Activated naive CD8-positive, alpha-beta T cell treated with anti-CD3 and anti-CD28 coated beads, Interleukin-2, amount 10 ng/mL, durations not matched to agents 7 days and 5 days (primary cell): ENCODE results near the gene CASD1. TPM values are rescaled to one million over a fixed set of nuclear protein-coding genes. Genes with fewer than 3 reads are reported as not detected.

Experiments used
- ATAC-seq: fragments of 150-1000 bp; cut with Tn5 transposase; one replicate; pipeline ENCODE4 v1.10.0; 2021; ENCODE audit warnings: low read depth, moderate library complexity
- POLR2A ChIA-PET: fragments of 350-600 bp; sonication (Branson Sonifier 250); formaldehyde crosslinking; loops from one replicate; lab custom pipeline; 2021; ENCODE audit warnings: antibody characterized with exemption; lab: Charles Lee
- DNase-seq: peaks from one replicate; pipeline ENCODE4 v3.0.0; 2021
- H3K27ac Mint-ChIP-seq: one replicate; pipeline ENCODE4 v1.8.0; 2022; ENCODE audit warnings: mild to moderate bottlenecking, mixed read lengths
- H3K27me3 Mint-ChIP-seq: one replicate; pipeline ENCODE4 v1.8.0; 2022; ENCODE audit warnings: mild to moderate bottlenecking, moderate library complexity, mixed read lengths
- H3K36me3 Mint-ChIP-seq: one replicate; pipeline ENCODE4 v1.8.0; 2021; ENCODE audit warnings: mild to moderate bottlenecking, mixed read lengths
- H3K4me1 Mint-ChIP-seq: one replicate; pipeline ENCODE4 v1.8.0; 2021; ENCODE audit warnings: mixed read lengths
- H3K4me3 Mint-ChIP-seq: one replicate; pipeline ENCODE4 v1.8.0; 2022; ENCODE audit warnings: mild to moderate bottlenecking, moderate library complexity, mixed read lengths
- H3K9me3 Mint-ChIP-seq: one replicate; pipeline ENCODE4 v1.8.0; 2021; ENCODE audit warnings: mixed read lengths
- total RNA-seq, 2 experiments: library from RNA; stranded (reverse); gene quantifications; one replicate each; pipeline ENCODE4 v1.2.3, GENCODE V29; 2021

The CASD1 gene
- total RNA-seq, 2 experiments from 2014 or later, result 17.5 to 17.8 TPM

DNA sequence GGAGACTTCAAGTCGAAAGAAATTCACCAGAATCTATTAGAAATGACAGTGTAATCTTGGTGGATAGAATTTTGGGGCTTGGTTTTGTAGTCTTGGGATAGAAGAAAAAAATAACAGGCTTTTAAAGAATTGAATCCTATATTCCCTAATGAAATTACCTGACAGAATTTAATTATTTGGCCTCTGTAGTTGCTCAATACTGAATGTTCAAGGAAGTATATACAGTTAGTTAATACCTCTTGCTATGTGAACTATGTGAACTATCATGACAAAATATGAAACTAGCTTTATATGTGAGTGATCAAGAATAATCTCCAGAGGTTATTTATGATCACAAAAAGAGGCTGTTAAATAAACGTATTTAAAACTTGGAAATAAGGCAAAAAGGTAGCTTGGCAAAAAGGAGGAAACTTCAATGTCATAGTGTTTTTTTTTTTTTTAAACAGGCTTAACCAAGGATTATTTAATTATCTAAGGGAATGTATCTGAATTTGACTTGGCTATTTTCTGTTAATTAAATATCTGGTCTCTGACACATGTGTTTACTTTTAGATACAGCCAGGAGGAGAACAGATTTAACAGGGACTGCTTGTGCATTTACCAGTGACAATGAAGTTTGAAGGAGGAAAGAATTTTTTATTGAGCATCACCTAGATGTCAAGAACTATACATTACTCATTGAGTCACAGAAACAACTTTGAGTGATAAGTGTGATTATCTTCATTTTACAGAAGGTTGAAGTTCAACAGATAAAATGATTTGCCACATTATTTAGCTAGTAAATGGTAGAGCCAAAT, 11.5 kb upstream of the CASD1 start:
- POLR2A ChIA-PET, result no interaction called here
- Mint-ChIP-seq H3K4me3 (no peak overlapping the region), H3K27me3 (peaks cover 9% of the 10 kb centered on the region), H3K4me1 (no peaks in the 10 kb centered on the region), H3K36me3 (no peaks in the 10 kb centered on the region), H3K9me3 (no peaks in the 10 kb centered on the region), H3K27ac (no peak overlapping the region)
- ATAC-seq (no peak), DNase-seq (no peak)

GRCh38 chr7:94498918-94499317, 10.7 kb upstream of the CASD1 start:
- no peak overlapping the region for H3K4me3 Mint-ChIP-seq
- no peaks in the 10 kb centered on the region for H3K9me3 Mint-ChIP-seq
- H3K36me3 Mint-ChIP-seq, result no peaks in the 10 kb centered on the region
- H3K4me1 Mint-ChIP-seq, result no peaks in the 10 kb centered on the region
- ATAC-seq (no peak), DNase-seq (no peak)
- H3K27me3 Mint-ChIP-seq, result peaks cover 9% of the 10 kb centered on the region
- H3K27ac Mint-ChIP-seq, result no peak overlapping the region
- POLR2A ChIA-PET, result no interaction called here

GRCh38 chr7:94507462-94507861, 2.1 kb upstream of the CASD1 start:
- DNase-seq, result no peak
- POLR2A ChIA-PET, result no interaction called here
- no peak for ATAC-seq
- Mint-ChIP-seq H3K4me3 (no peak overlapping the region), H3K9me3 (no peaks in the 10 kb centered on the region), H3K27me3 (peaks cover 3% of the 10 kb centered on the region), H3K4me1 (peaks cover 17% of the 10 kb centered on the region), H3K27ac (no peak overlapping the region), H3K36me3 (peaks cover 6% of the 10 kb centered on the region)

DNA sequence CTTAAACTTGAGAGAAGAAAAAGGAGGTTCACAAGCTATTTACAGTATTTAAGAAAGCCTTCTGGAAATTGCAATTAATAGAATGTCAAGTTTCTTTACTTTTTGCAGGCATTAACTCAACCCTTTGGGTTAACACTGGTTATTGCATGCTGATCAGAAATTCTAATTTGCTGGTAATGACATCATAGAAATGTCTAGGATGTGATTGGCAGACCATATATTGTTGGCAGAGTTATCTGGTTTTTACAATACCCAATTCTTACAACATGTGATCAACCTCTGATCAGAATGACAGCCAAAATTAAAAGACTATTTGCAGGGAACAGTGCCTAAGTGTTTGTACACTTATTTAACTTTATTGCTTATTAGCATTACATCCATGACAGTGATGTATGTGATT, 1.6 kb upstream of the CASD1 start:
- POLR2A ChIA-PET, result no interaction called here
- no peak for ATAC-seq
- no peak for DNase-seq
- no peak overlapping the region for H3K4me3 Mint-ChIP-seq
- H3K36me3 Mint-ChIP-seq, result peaks cover 11% of the 10 kb centered on the region
- H3K27me3 Mint-ChIP-seq, result peaks cover 3% of the 10 kb centered on the region
- no peak overlapping the region for H3K27ac Mint-ChIP-seq
- H3K4me1 Mint-ChIP-seq, result peaks cover 20% of the 10 kb centered on the region
- H3K9me3 Mint-ChIP-seq, result no peaks in the 10 kb centered on the region

- DNase-seq (peak; percentile 79), ATAC-seq (peak; percentile 84)
- POLR2A ChIA-PET, result interaction anchor here (1.4 kb wide), 1 partner anchor 147 kb away, joined by 4 read pairs; no protein-coding TSS in a partner anchor
- no peaks in the 10 kb centered on the region for H3K27me3 Mint-ChIP-seq
- peaks cover 15% of the 10 kb centered on the region for H3K36me3 Mint-ChIP-seq
- H3K4me3 Mint-ChIP-seq, result peak overlapping the region; percentile 87
- H3K4me1 Mint-ChIP-seq, result peaks cover 25% of the 10 kb centered on the region
- H3K27ac Mint-ChIP-seq, result peak overlapping the region; percentile 88
- no peaks in the 10 kb centered on the region for H3K9me3 Mint-ChIP-seq
Observed at GRCh38 chr7:94509887-94510581, 425 bp downstream of the CASD1 start.

DNA sequence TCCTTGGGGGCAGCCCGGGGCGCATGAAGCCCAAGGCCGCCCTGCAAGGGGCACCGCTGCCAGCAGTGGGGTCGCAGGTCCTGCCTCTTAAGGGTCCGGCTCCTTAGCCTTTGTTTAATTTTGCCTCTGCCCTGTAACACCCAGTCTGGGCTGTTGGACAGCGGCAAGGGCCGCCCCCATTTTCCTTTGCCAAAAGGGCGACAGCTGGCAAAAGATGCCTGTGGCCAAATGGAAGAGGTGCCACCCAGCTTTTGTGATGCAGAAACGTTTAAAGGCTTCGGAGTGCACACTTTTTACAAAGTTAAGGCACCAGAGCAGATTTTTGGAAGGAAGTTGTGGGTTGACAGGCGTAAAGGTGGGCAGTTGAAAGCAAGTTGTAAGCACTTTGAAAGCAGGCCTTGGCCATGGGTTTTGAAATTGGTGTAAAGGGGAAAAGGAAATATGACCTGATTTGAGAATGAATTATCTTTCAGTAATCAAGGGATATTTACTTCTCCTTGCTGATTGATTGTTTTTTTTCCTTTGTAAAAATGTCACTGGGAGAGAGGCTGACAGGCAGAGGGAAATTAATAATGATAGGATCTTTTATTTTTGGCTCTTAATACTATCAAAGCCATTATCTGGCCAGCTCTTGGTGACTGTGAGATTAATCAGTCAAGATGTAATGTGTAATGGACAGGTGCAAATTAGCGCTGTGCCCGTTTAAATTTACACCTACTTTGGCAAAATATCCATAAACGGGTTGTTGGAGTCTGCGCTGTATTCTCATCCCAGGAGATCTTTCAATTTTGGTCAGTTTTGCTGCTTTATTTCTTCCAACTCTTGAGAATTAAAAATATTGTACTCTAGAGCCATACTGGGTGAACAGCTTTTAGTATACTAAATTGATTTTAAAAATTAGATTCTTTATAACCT, 1.2 kb downstream of the CASD1 start:
- no peak for DNase-seq
- ATAC-seq, result no peak
- peaks cover 15% of the 10 kb centered on the region for H3K36me3 Mint-ChIP-seq
- POLR2A ChIA-PET, result interaction anchor here (1.4 kb wide), 1 partner anchor 146 kb away, joined by 4 read pairs; no protein-coding TSS in a partner anchor
- H3K4me1 Mint-ChIP-seq, result peaks cover 25% of the 10 kb centered on the region
- no peaks in the 10 kb centered on the region for H3K9me3 Mint-ChIP-seq
- H3K27ac Mint-ChIP-seq, result peak overlapping the region; percentile 88
- H3K27me3 Mint-ChIP-seq, result no peaks in the 10 kb centered on the region
- peak overlapping the region; percentile 87 for H3K4me3 Mint-ChIP-seq

GRCh38 chr7:94511718-94512117, 2.1 kb downstream of the CASD1 start:
- H3K27me3 Mint-ChIP-seq, result no peaks in the 10 kb centered on the region
- no peak overlapping the region for H3K4me3 Mint-ChIP-seq
- POLR2A ChIA-PET, result no interaction called here
- peaks cover 15% of the 10 kb centered on the region for H3K36me3 Mint-ChIP-seq
- DNase-seq (no peak), ATAC-seq (no peak)
- no peaks in the 10 kb centered on the region for H3K9me3 Mint-ChIP-seq
- peaks cover 28% of the 10 kb centered on the region for H3K4me1 Mint-ChIP-seq
- H3K27ac Mint-ChIP-seq, result no peak overlapping the region

DNA sequence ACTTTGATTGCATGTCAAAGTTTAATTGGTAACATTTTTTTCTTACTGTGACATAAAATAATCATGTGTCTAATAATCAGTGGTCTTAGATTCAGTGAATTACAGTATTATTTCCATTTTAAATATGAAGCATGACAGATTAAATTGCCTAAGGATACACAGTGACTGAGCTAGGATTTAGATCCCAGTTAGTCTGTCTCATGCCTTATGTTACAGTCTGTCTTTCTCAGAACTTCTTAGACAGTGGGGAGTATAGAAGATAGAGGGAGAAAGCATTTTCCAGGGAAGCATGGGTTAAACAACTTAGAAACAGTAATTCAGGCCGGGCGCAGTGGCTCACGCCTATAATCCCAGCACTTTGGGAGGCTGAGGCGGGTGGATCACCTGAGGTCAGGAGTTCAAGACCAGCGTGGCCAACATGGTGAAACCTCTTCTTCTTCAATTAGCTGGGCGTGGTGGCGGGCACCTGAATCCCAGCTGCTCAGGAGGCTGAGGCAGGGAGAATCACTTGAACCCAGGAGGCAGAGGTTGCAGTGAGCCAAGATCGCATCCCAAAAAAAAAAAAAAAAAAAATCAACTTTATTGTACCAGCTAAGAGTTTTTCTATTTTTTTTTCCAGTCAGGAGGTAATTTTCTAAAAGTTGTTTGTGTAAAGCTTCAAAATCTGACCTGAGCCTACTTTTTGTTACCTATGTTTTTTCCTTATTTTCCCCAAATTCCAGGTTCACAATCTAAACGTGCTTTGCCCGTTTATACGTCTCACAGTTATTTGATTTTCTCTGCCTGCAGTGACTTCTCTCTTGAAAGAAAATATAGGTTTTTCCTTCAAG, 3.3 kb downstream of the CASD1 start:
- Mint-ChIP-seq H3K4me3 (no peak overlapping the region), H3K9me3 (no peaks in the 10 kb centered on the region)

GRCh38 chr7:94513565-94513860, 3.9 kb downstream of the CASD1 start:
- no peaks in the 10 kb centered on the region for H3K27me3 Mint-ChIP-seq
- POLR2A ChIA-PET, result interaction anchor here (0.7 kb wide), 1 partner anchor 19 kb away, joined by 3 read pairs; no protein-coding TSS in a partner anchor
- H3K36me3 Mint-ChIP-seq, result peaks cover 18% of the 10 kb centered on the region
- no peak overlapping the region for H3K4me3 Mint-ChIP-seq
- no peak overlapping the region for H3K27ac Mint-ChIP-seq
- DNase-seq (no peak), ATAC-seq (no peak)
- peaks cover 27% of the 10 kb centered on the region for H3K4me1 Mint-ChIP-seq
- no peaks in the 10 kb centered on the region for H3K9me3 Mint-ChIP-seq

More for the DNA sequence above, 3.3 kb downstream of the CASD1 start:
- Mint-ChIP-seq H3K4me1 (peaks cover 29% of the 10 kb centered on the region), H3K27ac (no peak overlapping the region), H3K27me3 (no peaks in the 10 kb centered on the region), H3K36me3 (peaks cover 18% of the 10 kb centered on the region)
- ATAC-seq, result no peak
- POLR2A ChIA-PET, result interaction anchor here (0.7 kb wide), 1 partner anchor 19 kb away, joined by 3 read pairs; no protein-coding TSS in a partner anchor
- DNase-seq, result no peak

DNA sequence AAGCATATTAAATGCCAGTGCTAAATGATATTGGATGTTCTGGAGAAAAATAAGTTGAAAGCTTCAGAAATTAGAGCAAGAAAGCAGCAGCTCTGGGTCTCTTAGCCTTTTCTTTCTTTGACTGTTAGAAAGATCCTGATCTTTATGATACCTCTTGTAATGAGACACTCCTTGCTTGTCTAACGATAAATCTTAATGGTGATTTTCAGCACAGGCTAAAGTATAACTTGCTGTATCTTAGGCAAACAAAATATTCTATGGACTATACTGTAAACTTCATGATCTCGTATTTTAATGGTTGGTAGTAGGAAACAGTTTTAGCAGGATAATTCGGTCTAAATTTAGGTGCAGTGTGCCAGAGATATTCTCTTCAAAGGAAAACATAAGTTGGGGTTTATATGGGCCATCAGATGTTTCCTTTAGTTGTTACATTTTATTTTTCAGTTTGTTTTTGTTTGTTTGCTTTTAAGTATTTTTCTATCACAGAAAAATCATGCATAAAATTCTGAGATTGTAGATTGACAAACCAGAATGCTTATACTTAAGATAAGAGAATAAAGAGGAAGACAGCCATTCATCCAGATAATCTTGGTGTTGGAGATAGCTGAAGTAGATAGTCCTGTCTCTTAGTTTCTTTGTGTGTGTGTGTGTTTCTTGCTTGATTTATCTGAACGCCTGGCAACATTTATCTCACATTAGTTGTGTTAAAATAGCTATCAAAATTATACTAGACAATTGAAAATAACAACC, 4.7 kb downstream of the CASD1 start:
- Mint-ChIP-seq H3K4me3 (no peak overlapping the region), H3K4me1 (peaks cover 27% of the 10 kb centered on the region), H3K27ac (no peak overlapping the region), H3K27me3 (no peaks in the 10 kb centered on the region), H3K36me3 (peaks cover 20% of the 10 kb centered on the region), H3K9me3 (no peaks in the 10 kb centered on the region)
- POLR2A ChIA-PET, result no interaction called here
- DNase-seq, result no peak
- no peak for ATAC-seq

GRCh38 chr7:94514917-94515316, 5.3 kb downstream of the CASD1 start:
- H3K4me3 Mint-ChIP-seq, result no peak overlapping the region
- no peak overlapping the region for H3K27ac Mint-ChIP-seq
- no peaks in the 10 kb centered on the region for H3K27me3 Mint-ChIP-seq
- peaks cover 20% of the 10 kb centered on the region for H3K36me3 Mint-ChIP-seq
- DNase-seq (no peak), ATAC-seq (no peak)
- H3K4me1 Mint-ChIP-seq, result peaks cover 27% of the 10 kb centered on the region
- no peaks in the 10 kb centered on the region for H3K9me3 Mint-ChIP-seq
- POLR2A ChIA-PET, result no interaction called here

- H3K4me1 Mint-ChIP-seq, result no peaks in the 10 kb centered on the region
- ATAC-seq (no peak), DNase-seq (no peak)
- H3K36me3 Mint-ChIP-seq, result peaks cover 13% of the 10 kb centered on the region
- H3K4me3 Mint-ChIP-seq, result no peak overlapping the region
- POLR2A ChIA-PET, result no interaction called here
- H3K9me3 Mint-ChIP-seq, result no peaks in the 10 kb centered on the region
- no peaks in the 10 kb centered on the region for H3K27me3 Mint-ChIP-seq
- no peak overlapping the region for H3K27ac Mint-ChIP-seq
Observed at GRCh38 chr7:94525923-94526322, 16.3 kb downstream of the CASD1 start.
